NT2/D1 (cell line): ENCODE results near the gene GZMH.

Experiments used
- DNase-seq: peaks from one replicate; pipeline ENCODE4 v3.0.0-alpha.2; 2011; ENCODE audit warnings: low read depth, low spot score
- H3K27me3 ChIP-seq: 2 replicates; pipeline ENCODE4 v1.6.0; 2011; ENCODE audit warnings: mild to moderate bottlenecking; ENCODE audit not compliant: insufficient read length, insufficient read depth
- H3K36me3 ChIP-seq: 2 replicates; pipeline ENCODE4 v1.6.1; 2011; ENCODE audit warnings: mild to moderate bottlenecking, low read length, mixed read lengths; ENCODE audit not compliant: insufficient read depth, insufficient read length
- H3K4me1 ChIP-seq: 2 replicates; pipeline ENCODE4 v1.5.1; 2011; ENCODE audit not compliant: insufficient read depth, insufficient read length
- H3K4me3 ChIP-seq: 2 replicates; pipeline ENCODE4 v1.5.1; 2011; ENCODE audit warnings: low read depth; ENCODE audit not compliant: insufficient read length
- H3K9ac ChIP-seq: 2 replicates; pipeline ENCODE4 v1.6.0; 2011; ENCODE audit warnings: low read depth; ENCODE audit not compliant: insufficient read length
- H3K9me3 ChIP-seq: 2 replicates; pipeline ENCODE4 v1.5.1; 2011; ENCODE audit warnings: mild to moderate bottlenecking, low read length; ENCODE audit not compliant: insufficient read depth
- SUZ12 ChIP-seq: IDR thresholded peaks from 2 replicates; pipeline ENCODE4 v1.6.1; 2011; ENCODE audit not compliant: insufficient read length, insufficient read depth; ENCODE audit errors: extremely low read depth
- YY1 ChIP-seq: IDR thresholded peaks from 2 replicates; pipeline ENCODE4 v1.6.1; 2011; ENCODE audit not compliant: insufficient read length, insufficient read depth
- ZNF274 ChIP-seq: IDR thresholded peaks from 2 replicates; pipeline ENCODE4 v1.6.1; 2011; ENCODE audit warnings: mild to moderate bottlenecking, low read depth, low read length

The GZMH gene

DNA sequence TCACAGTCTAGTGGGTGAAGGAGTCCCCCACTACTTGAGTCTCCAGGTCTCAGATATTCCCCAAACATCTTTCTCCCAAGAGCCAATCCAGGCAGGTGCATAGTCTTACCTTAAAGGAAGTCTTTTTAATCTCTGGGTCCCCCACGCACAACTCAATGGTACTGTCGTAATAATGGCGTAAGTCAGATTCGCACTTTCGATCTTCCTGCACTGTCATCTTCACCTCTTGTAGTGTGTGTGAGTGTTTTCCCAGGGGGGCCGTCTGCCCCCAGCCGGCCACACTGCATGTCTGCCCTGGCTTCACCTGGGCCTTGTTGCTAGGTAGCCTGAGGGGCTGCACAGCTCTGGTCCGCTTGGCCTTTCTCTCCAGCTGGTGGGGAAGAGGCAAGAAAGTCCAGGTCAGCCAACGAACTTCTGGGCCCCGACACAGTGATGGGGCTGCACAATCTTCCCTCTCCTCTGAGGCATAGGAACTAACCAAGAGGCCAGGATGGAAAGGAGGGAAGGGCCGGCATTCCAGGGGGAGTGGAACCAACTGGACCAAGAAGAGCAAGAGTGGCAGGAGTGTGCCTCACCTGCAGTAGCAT is 22.4 kb upstream of the GZMH start:
- no peak for DNase-seq
- no peak overlapping the region for H3K9ac ChIP-seq
- H3K27me3 ChIP-seq, result no peaks in the 10 kb centered on the region
- H3K4me3 ChIP-seq, result no peak overlapping the region
- no peak for TF ChIP-seq SUZ12
- no peaks in the 10 kb centered on the region for H3K36me3 ChIP-seq
- no peaks in the 10 kb centered on the region for H3K9me3 ChIP-seq
- no peaks in the 10 kb centered on the region for H3K4me1 ChIP-seq

DNA sequence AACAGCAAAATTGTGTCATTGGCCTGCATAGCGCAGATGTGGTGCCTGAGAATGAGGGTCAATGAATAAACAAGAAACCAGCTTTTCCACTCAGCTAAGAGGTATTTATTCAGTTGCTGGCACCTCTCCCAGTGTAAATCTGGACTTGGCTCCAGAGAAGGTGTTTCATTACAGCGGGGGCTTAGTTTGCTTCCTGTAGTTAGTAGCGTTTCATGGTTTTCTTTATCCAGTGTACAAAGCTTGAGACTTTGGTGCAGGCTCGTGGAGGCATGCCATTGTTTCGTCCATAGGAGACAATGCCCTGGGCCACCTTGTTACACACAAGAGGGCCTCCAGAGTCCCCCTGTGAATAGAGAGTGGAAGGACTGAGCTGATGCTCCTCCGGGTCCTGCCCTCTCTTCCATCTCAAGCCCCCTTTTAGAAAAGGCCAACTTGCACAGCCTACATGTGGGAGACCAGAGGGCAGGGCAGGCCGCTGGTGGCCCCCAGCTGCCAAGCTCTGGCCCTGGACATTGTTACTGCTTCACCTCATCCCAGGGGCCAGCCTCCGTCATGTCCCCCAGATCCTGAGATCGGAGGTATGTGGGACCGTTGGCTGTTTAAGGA is 21.5 kb upstream of the GZMH start:
- no peak for DNase-seq
- Histone ChIP-seq H3K9ac (no peak overlapping the region), H3K36me3 (no peaks in the 10 kb centered on the region), H3K9me3 (no peaks in the 10 kb centered on the region), H3K4me3 (no peak overlapping the region), H3K27me3 (no peaks in the 10 kb centered on the region), H3K4me1 (no peaks in the 10 kb centered on the region)
- TF ChIP-seq SUZ12 (no peak), ZNF274 (no peak), YY1 (no peak)

DNA sequence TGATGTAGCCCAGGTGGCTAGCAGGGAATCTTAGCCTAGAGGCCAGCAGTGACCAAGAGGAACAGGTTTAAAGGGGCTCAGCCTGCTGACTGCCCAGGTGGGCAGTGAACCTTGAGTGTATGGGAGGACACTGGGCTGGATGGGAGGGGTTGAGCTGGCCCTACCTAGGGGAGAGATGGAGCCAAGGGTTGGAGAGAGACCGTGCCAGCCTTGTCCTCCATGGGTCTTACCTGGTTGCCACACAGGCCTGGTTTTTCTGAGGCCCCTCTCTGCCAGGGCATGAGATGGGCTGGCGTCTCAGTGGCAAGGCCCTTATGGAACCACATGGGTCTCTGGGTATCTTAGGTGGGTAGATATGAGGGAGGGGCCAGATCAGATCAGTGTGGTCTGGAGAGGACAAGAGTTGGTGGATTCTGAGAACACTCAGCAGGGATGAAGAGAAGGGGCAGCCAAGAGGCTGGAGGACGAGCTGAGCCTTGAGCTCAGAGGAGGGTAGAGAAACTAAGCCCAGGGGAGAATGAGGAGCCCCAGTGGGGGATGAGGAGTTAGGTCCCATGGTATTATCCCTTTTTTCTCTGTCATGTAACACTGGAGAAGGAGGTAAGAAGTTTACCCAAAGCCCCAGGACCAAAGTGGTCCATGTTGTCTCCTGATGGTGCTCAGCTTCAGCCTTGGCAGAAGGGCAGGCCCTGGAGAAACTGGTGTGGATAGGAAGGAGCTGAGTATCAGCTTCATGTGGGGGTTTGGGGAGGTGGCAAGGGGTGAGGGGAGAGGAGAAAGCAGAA is 20.8 kb upstream of the GZMH start:
- H3K9ac ChIP-seq, result no peak overlapping the region
- DNase-seq, result no peak
- no peaks in the 10 kb centered on the region for H3K27me3 ChIP-seq
- no peaks in the 10 kb centered on the region for H3K36me3 ChIP-seq
- no peak overlapping the region for H3K4me3 ChIP-seq
- no peaks in the 10 kb centered on the region for H3K9me3 ChIP-seq
- TF ChIP-seq ZNF274 (no peak), YY1 (no peak), SUZ12 (no peak)
- H3K4me1 ChIP-seq, result no peaks in the 10 kb centered on the region

DNA sequence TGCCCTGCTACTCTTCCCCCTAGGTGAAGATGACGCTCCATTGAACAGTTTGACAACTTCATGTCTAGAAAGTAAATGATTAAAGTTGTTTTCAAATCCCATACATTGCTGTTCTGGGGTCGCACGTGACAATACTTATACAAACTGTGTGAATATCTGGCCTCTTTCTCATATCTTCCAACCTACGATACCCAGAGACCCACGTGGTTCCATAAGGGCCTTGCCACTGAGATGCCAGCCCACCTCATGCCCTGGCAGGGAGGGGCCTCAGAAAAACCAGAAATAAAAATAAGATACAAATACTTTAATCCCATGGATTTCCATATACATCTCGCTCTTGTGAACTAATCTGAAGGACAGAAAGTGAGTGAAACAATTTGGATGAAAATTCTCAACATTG is 20.0 kb upstream of the GZMH start:
- no peaks in the 10 kb centered on the region for H3K4me1 ChIP-seq
- no peak overlapping the region for H3K4me3 ChIP-seq
- TF ChIP-seq SUZ12 (no peak), ZNF274 (no peak), YY1 (no peak)
- H3K9me3 ChIP-seq, result no peaks in the 10 kb centered on the region
- no peaks in the 10 kb centered on the region for H3K36me3 ChIP-seq
- no peak overlapping the region for H3K9ac ChIP-seq
- DNase-seq, result no peak
- no peaks in the 10 kb centered on the region for H3K27me3 ChIP-seq

DNA sequence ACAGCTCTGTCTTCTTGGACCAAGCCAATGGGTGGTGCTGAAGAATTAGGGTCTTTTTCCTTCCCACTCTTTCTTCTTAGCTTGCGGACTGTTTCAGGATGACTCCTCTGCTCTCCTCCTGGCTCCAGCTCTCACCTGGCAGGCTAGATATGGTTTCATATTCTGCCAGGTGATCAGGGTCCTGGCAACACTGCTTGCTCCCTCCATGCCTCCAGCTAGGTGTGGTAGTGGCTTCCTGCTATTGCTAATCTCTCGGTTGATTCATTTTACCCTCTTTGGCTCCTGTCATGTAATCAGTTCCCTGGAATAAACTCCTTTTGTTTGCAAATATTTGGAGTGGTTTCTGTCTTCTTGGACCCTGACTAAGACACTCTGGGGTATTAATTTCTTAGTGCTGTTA is 4.3 kb upstream of the GZMH start:
- Histone ChIP-seq H3K9me3 (no peaks in the 10 kb centered on the region), H3K27me3 (no peaks in the 10 kb centered on the region), H3K4me3 (no peak overlapping the region), H3K4me1 (no peaks in the 10 kb centered on the region), H3K36me3 (no peaks in the 10 kb centered on the region), H3K9ac (no peak overlapping the region)
- no peak for DNase-seq
- no peak for TF ChIP-seq YY1
- TF ChIP-seq SUZ12, result no peak
- no peak for TF ChIP-seq ZNF274

DNA sequence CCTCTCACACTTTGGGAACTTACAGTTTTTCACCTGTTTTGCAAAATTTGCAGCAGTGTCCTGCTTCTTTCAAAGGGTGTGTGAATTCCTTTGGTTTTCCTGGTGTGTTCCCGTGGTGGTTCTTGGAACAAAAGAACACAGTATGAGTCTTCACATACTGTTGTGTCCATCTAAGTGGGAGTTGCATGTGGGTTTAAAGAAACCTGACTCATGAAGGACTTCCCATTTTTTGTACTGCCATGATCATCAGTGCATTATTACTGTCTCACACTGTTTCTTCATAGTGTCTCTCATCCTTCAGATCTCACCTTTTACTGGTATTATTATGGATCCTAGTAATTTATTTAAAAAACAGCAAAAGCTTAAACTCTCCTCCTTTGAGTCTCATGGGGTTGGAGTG is 3.8 kb upstream of the GZMH start:
- no peaks in the 10 kb centered on the region for H3K36me3 ChIP-seq
- no peak for DNase-seq
- H3K4me1 ChIP-seq, result no peaks in the 10 kb centered on the region
- H3K27me3 ChIP-seq, result no peaks in the 10 kb centered on the region
- no peaks in the 10 kb centered on the region for H3K9me3 ChIP-seq
- no peak overlapping the region for H3K9ac ChIP-seq
- no peak overlapping the region for H3K4me3 ChIP-seq
- TF ChIP-seq SUZ12 (no peak), ZNF274 (no peak), YY1 (no peak)

DNA sequence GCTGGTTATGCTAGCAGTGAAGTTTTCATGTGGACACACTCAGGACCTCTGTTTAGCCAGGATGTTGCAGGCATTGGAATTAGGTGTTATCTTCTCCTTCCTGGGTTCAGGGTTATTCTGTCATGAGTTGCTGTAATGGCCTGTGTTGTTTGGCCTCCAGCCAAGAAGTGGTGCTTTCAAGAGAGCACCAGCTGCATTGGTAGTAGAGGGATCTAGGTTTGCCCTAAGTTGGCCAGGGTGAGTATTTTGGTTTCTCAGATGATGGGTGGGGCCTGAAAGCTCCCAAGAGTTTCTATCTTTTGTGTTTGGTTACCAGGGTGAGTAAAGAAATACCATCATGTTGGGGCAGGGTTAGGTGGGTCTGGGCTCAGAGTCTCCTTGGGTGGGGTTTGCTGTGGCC is 2.7 kb upstream of the GZMH start:
- no peak overlapping the region for H3K4me3 ChIP-seq
- no peaks in the 10 kb centered on the region for H3K36me3 ChIP-seq
- TF ChIP-seq ZNF274, result no peak
- no peak for TF ChIP-seq SUZ12
- no peak for TF ChIP-seq YY1
- H3K27me3 ChIP-seq, result no peaks in the 10 kb centered on the region
- peaks cover 2% of the 10 kb centered on the region for H3K4me1 ChIP-seq
- DNase-seq, result no peak
- H3K9ac ChIP-seq, result no peak overlapping the region
- no peaks in the 10 kb centered on the region for H3K9me3 ChIP-seq
